HL-60 (cell line): Measurements from ENCODE around the gene PTBP1.

Experiments
- DNase-seq, 2 experiments: peaks; one replicate each; pipeline ENCODE4 v3.0.0-alpha.2; 2010 to 2020; ENCODE audit warnings: low read depth in 1 of 2, low spot score in 1 of 2
- H3K27ac ChIP-seq: fragments of 250-450 bp; sonication (Bioruptor Pico); replicated peaks from 2 replicates; pipeline ENCODE4 v1.5.1; 2020; ENCODE audit warnings: mild to moderate bottlenecking, moderate library complexity
- H3K27me3 ChIP-seq: fragments of 250-450 bp; sonication (Bioruptor Pico); 2 replicates; pipeline ENCODE4 v1.5.1; 2021; ENCODE audit warnings: mild to moderate bottlenecking, moderate library complexity; ENCODE audit not compliant: insufficient read depth, poor library complexity, severe bottlenecking
- H3K4me3 ChIP-seq: replicated peaks from 2 replicates; pipeline ENCODE4 v1.5.1; 2011; ENCODE audit warnings: mild to moderate bottlenecking, control low read depth, low read length; ENCODE audit not compliant: insufficient read depth
- GABPA ChIP-seq: IDR thresholded peaks from 2 replicates; pipeline ENCODE4 v1.6.1; 2012; ENCODE audit warnings: low read depth
- POLR2AphosphoS5 ChIP-seq: IDR thresholded peaks from 2 replicates; pipeline ENCODE4 v1.6.1; 2012; ENCODE audit warnings: low read depth
- SPI1 ChIP-seq: IDR thresholded peaks from 2 replicates; pipeline ENCODE4 v1.6.1; 2012; ENCODE audit warnings: low read depth, mild to moderate bottlenecking, borderline replicate concordance
- TF ChIP-seq, protein P1 (sequence below): IDR thresholded peaks from 2 replicates; pipeline ENCODE4 v1.6.1; 2012; ENCODE audit warnings: low read depth; ENCODE audit not compliant: insufficient replicate concordance
- TF ChIP-seq, protein P2 (sequence below): IDR thresholded peaks from one replicate; pipeline ENCODE4 v1.5.1; 2011; ENCODE audit warnings: low read length, control low read depth, inconsistent platforms; ENCODE audit not compliant: insufficient read depth

The PTBP1 gene

DNA sequence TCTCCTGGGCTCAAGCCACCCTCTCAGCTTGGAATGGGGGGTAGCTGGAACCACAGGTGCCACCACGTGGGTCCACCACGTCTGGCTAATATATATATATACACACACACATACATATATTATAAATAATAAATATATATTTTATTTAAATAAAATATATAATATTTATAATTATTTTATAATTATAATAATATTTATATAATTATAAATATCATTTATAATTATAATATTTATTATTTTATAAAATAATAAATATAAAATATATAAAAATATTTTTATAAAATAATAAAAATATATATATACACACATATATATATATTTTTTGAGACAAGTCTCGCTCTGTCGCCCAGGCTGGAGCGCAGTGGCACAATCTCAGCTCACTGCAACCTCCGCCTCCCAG lies 57.3 kb downstream of the PTBP1 start:
- H3K27ac ChIP-seq, result no peak overlapping the region
- no peak overlapping the region for H3K4me3 ChIP-seq
- H3K27me3 ChIP-seq, result no peaks in the 10 kb centered on the region
- TF ChIP-seq POLR2AphosphoS5 (no peak), SPI1 (no peak), GABPA (no peak)
- TF ChIP-seq, protein P1, sequence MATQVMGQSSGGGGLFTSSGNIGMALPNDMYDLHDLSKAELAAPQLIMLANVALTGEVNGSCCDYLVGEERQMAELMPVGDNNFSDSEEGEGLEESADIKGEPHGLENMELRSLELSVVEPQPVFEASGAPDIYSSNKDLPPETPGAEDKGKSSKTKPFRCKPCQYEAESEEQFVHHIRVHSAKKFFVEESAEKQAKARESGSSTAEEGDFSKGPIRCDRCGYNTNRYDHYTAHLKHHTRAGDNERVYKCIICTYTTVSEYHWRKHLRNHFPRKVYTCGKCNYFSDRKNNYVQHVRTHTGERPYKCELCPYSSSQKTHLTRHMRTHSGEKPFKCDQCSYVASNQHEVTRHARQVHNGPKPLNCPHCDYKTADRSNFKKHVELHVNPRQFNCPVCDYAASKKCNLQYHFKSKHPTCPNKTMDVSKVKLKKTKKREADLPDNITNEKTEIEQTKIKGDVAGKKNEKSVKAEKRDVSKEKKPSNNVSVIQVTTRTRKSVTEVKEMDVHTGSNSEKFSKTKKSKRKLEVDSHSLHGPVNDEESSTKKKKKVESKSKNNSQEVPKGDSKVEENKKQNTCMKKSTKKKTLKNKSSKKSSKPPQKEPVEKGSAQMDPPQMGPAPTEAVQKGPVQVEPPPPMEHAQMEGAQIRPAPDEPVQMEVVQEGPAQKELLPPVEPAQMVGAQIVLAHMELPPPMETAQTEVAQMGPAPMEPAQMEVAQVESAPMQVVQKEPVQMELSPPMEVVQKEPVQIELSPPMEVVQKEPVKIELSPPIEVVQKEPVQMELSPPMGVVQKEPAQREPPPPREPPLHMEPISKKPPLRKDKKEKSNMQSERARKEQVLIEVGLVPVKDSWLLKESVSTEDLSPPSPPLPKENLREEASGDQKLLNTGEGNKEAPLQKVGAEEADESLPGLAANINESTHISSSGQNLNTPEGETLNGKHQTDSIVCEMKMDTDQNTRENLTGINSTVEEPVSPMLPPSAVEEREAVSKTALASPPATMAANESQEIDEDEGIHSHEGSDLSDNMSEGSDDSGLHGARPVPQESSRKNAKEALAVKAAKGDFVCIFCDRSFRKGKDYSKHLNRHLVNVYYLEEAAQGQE, result no peak
- TF ChIP-seq, protein P2, sequence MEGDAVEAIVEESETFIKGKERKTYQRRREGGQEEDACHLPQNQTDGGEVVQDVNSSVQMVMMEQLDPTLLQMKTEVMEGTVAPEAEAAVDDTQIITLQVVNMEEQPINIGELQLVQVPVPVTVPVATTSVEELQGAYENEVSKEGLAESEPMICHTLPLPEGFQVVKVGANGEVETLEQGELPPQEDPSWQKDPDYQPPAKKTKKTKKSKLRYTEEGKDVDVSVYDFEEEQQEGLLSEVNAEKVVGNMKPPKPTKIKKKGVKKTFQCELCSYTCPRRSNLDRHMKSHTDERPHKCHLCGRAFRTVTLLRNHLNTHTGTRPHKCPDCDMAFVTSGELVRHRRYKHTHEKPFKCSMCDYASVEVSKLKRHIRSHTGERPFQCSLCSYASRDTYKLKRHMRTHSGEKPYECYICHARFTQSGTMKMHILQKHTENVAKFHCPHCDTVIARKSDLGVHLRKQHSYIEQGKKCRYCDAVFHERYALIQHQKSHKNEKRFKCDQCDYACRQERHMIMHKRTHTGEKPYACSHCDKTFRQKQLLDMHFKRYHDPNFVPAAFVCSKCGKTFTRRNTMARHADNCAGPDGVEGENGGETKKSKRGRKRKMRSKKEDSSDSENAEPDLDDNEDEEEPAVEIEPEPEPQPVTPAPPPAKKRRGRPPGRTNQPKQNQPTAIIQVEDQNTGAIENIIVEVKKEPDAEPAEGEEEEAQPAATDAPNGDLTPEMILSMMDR, result no peak
- no peak for DNase-seq

DNA sequence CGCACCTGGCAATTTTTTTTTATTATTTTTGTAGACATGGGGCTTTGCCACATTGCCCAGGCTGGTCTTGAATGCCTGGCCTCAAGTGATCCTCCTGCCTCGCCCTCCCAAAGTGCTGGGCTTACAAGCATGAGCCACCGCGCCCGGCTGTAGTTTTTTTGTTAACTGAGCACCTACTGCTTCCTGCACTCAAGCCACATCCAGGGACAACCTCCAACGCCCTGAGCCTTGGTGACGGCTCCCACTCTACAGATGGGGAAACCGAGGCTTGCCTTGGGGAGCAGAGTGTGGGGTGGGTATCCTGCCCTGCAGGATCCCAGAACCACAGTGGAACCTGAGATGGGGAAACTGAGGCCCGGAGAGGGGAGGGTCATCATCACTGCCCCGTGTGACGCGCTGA lies 57.9 kb downstream of the PTBP1 start:
- DNase-seq, result no peak
- Histone ChIP-seq H3K27ac (no peak overlapping the region), H3K27me3 (no peaks in the 10 kb centered on the region), H3K4me3 (no peak overlapping the region)
- no peak for TF ChIP-seq GABPA
- no peak for TF ChIP-seq POLR2AphosphoS5
- no peak for TF ChIP-seq SPI1
- TF ChIP-seq, protein P2, result no peak
- TF ChIP-seq, protein P1, result no peak

DNA sequence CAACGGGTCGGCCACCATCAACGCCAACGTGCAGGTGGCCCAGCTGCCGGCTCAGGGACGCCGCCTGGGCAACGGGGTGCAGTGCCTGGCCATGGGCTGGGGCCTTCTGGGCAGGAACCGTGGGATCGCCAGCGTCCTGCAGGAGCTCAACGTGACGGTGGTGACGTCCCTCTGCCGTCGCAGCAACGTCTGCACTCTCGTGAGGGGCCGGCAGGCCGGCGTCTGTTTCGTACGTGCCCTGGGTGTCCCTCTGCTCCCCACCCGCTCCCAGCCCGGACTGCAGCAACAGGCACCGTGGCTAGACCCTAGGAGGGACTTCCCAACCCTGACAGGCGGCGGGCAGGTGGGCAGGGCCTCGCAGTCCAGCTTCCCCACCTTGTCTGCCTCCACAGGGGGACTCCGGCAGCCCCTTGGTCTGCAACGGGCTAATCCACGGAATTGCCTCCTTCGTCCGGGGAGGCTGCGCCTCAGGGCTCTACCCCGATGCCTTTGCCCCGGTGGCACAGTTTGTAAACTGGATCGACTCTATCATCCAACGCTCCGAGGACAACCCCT lies 58.4 kb downstream of the PTBP1 start:
- no peaks in the 10 kb centered on the region for H3K27me3 ChIP-seq
- no peak overlapping the region for H3K4me3 ChIP-seq
- H3K27ac ChIP-seq, result no peak overlapping the region
- DNase-seq, result no peak
- TF ChIP-seq POLR2AphosphoS5, result peak; percentile 56; the same call in 1 of the 2 replicates
- TF ChIP-seq SPI1, result no peak
- TF ChIP-seq, protein P2, result no peak
- TF ChIP-seq, protein P1, result no peak
